ENCODE results near the gene RADIL. TPM values are rescaled to one million over a fixed set of nuclear protein-coding genes. Genes with fewer than 3 reads are reported as not detected.

The RADIL gene
- total and polyA plus RNA-seq, 11 donors = 1.1 to 9.0 (median 3.4) TPM

DNA sequence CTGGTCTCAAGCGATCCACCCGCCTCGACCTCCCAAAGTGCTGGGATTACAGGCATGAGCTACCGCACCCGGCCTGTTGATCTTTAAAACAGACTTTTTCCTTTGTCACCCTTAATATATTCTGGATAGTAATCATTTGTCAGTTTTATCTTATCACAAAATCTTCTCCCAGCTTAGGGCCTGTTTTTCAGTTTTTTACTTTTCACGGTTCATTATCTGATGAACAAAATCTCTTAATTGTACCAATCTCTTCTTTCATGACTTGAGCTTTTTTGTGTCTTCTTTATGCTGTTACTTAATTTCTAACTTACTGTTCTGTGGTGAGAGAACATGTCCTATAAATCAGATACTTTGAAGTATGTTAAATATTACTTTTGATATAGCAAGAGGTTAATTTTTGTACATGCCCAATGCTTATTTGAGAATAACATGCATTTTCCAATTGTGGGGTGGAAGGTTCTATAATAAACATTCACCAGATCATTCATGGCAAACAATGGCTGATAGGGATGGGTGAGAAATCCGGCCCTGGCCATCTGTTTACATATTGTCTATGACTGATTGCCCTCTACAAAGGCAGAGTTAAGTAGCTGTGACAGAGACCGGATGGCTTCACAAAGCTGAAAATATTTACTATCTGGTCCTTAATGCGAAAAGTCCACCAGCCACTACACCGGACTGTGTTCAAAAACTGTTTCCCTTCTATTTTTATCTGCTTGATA lies 27.0 kb downstream of the RADIL start:
- no peak overlapping the region for H3K4me3 ChIP-seq
- H3K27me3 ChIP-seq = peaks cover 0 to 4% (median 0%) of the 10 kb centered on the region in 9 donors
- DNase-seq = no peak
- peaks cover 0 to under 1% (median 0%) of the 10 kb centered on the region in 12 donors for H3K4me1 ChIP-seq
- 81 to 84% (median 83%) methylated on average over 10 of the region's 10 CpGs for WGBS, 4 donors
- intact Hi-C loops (cut with DNase I) = no loop called here
- peaks cover 0 to 10% (median 2%) of the 10 kb centered on the region in 12 donors for H3K9me3 ChIP-seq
- no peak for ATAC-seq
- H3K36me3 ChIP-seq = no peaks in the 10 kb centered on the region
- no peak for TF ChIP-seq POLR2A (IDR thresholded peaks at IDR 0.05)
- TF ChIP-seq, protein P1, sequence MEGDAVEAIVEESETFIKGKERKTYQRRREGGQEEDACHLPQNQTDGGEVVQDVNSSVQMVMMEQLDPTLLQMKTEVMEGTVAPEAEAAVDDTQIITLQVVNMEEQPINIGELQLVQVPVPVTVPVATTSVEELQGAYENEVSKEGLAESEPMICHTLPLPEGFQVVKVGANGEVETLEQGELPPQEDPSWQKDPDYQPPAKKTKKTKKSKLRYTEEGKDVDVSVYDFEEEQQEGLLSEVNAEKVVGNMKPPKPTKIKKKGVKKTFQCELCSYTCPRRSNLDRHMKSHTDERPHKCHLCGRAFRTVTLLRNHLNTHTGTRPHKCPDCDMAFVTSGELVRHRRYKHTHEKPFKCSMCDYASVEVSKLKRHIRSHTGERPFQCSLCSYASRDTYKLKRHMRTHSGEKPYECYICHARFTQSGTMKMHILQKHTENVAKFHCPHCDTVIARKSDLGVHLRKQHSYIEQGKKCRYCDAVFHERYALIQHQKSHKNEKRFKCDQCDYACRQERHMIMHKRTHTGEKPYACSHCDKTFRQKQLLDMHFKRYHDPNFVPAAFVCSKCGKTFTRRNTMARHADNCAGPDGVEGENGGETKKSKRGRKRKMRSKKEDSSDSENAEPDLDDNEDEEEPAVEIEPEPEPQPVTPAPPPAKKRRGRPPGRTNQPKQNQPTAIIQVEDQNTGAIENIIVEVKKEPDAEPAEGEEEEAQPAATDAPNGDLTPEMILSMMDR (IDR thresholded peaks at IDR 0.05) = no peak
- H3K27ac ChIP-seq = no peak overlapping the region

DNA sequence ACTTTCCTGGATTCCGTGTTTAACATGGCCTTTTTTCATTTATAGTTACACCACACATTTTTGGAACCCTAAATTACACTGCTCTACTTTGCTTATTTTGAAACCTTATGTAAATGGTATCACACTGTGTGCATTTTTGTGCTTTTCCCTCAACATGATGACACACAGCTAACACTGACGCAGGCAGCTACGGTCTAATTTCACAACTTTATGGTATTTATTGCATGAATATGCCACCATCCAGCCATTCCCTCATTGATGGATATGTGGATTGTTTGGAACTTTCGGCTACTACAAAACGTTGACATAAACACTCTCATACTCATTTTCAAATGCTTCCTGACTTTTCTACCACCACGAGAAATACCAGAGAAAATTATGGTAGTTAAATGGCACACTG lies 28.6 kb downstream of the RADIL start:
- Histone ChIP-seq H3K9me3 (peaks cover 0 to 18% (median 4%) of the 10 kb centered on the region in 12 donors), H3K27me3 (no peaks in the 10 kb centered on the region), H3K27ac (no peak overlapping the region), H3K36me3 (no peaks in the 10 kb centered on the region), H3K4me3 (no peak overlapping the region), H3K4me1 (no peaks in the 10 kb centered on the region)
- 82 to 91% (median 89%) methylated on average over 6 of the region's 6 CpGs for WGBS, 4 donors
- DNase-seq = no peak
- TF ChIP-seq POLR2A (IDR thresholded peaks at IDR 0.05) = no peak
- TF ChIP-seq, protein P1 (IDR thresholded peaks at IDR 0.05) = no peak
- intact Hi-C loops (cut with DNase I) = no loop called here
- ATAC-seq = no peak

DNA sequence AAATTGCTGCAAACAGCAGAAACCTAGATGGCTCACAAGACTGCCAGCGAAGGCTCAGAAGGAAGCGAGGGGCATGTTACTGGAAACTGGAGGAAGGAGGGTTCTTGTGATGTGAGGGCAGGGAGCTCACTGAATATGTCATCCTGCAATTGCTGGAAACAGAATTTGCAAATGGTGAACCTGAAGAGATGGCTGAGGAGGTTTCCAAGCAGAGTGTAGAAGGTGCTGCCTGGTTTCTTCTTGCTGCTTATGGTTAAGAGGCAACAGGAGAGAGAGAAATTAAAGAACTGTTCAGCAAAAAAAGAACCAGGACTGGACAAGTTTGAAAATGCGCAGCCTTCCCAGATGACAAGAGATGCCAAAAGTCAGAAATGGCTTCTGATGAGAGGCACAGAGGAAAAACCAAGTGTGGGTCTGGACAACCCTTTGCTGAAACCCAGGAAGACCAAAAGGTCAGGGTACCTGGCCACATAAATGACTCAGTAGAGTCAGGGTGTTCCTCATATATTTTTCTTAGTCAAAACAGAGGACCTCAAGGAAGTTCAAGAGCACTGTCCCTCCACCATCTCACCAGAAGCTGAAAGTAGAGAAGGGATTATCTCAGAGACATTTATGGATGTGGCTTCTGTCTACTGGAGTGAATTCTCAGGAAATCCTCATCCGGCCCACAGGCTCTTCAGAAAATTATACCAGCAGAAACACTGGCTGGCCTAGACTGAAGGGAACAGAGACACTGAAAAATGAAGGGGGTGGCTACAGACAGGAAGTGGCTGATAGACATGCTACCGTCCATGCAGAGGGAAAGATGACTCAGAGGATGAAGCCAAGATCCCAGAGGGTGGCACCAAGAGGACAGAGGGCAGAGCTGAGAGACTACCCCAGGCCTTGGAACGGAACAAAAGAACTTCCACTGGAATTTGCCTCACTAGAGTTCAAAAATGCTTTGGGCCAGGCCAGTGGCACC lies 31.8 kb downstream of the RADIL start:
- no peaks in the 10 kb centered on the region for H3K4me1 ChIP-seq
- TF ChIP-seq POLR2A (IDR thresholded peaks at IDR 0.05) = no peak
- TF ChIP-seq, protein P1 (IDR thresholded peaks at IDR 0.05) = no peak
- no peak overlapping the region for H3K27ac ChIP-seq
- DNase-seq = no peak
- intact Hi-C loops (cut with DNase I) = no loop called here
- no peak for ATAC-seq
- no peaks in the 10 kb centered on the region for H3K36me3 ChIP-seq
- peaks cover 0 to 18% (median 4%) of the 10 kb centered on the region in 12 donors for H3K9me3 ChIP-seq
- peaks cover 0 to 4% (median 0%) of the 10 kb centered on the region in 9 donors for H3K27me3 ChIP-seq
- WGBS, 4 donors = 80 to 86% (median 83%) methylated on average over 6 of the region's 6 CpGs
- no peak overlapping the region for H3K4me3 ChIP-seq

DNA sequence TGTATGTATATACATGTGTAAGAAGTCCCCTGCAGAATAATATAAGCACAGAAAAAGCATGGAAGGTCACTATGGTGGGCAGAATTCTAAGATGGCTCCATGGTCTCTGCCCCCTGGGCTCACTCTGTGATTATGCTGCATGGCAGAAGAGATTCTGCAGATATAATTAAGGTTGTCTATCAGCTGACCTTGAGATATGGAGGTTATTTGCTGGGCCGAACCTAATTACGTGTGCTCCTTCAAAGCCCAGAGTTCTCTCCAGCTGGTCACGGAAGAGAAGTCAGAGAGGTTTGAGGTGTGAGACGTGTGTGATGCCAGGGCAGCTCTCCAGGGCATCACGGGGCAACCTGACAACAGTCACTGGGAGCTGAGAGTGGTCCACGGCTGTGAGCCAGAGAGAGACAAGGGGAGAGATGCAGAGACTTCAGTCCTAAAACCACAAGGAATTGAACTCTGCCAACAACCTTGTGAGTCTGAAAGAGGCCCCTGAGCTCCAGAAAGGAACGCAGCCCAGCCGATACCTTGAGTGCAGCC lies 33.2 kb downstream of the RADIL start:
- H3K4me3 ChIP-seq = no peak overlapping the region
- no peaks in the 10 kb centered on the region for H3K36me3 ChIP-seq
- no peak for ATAC-seq
- WGBS, 4 donors = 60 to 78% (median 77%) methylated on average over 8 of the region's 8 CpGs
- no peak overlapping the region for H3K27ac ChIP-seq
- peaks cover 0 to 18% (median 4%) of the 10 kb centered on the region in 12 donors for H3K9me3 ChIP-seq
- peaks cover 0 to 4% (median 0%) of the 10 kb centered on the region in 9 donors for H3K27me3 ChIP-seq
- no peak for DNase-seq
- TF ChIP-seq, protein P1 (IDR thresholded peaks at IDR 0.05) = no peak
- no peak for TF ChIP-seq POLR2A (IDR thresholded peaks at IDR 0.05)
- H3K4me1 ChIP-seq = peaks cover 0 to 4% (median 0%) of the 10 kb centered on the region in 12 donors
- intact Hi-C loops (cut with DNase I) = no loop called here

Measured in heart left ventricle (tissue), 16 donors.